ENCODE data around the gene TSPAN5.

The TSPAN5 gene

DNA sequence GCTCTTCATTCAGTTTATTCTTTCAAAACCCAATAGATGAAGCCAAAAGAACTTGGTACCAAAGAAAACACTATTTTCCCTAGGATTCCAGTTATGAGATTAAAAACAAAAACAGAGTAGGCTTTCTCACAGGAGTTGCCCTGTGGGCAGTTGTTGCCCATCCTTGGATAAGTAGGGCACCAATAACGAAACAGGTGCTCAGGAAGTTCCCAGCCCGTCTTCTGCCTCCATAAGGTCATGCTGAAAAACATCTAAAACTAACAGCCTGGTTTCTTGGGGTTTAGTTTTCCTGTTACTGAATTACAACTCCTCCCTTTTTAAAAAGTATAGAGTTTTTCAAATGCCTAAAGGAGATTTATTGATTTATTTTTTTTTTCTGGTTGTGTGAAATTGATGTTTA, 14.7 kb downstream of the TSPAN5 start:
- DNase-seq (ENCODE audit: low read depth) = no peak

DNA sequence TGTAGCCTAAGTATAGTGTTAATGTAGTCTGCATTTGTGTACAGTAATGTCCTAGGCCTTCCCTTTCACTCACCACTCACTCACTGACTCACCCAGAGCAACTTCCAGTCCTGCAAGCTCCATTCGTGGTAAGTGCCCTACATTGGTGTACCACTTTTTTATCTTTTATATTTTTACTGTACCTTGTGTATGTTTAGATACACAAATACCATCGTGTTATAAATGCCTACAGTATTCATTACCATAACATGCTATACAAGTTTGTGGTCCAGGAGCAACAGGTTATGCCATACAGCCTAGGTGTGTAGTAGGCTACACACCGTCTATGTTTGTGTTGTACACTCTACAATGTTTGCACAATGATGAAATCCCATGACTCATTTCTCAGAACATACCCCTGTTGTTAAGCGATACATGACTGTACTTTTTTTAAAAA, 15.4 kb downstream of the TSPAN5 start:
- DNase-seq (ENCODE audit: low read depth) = no peak

DNA sequence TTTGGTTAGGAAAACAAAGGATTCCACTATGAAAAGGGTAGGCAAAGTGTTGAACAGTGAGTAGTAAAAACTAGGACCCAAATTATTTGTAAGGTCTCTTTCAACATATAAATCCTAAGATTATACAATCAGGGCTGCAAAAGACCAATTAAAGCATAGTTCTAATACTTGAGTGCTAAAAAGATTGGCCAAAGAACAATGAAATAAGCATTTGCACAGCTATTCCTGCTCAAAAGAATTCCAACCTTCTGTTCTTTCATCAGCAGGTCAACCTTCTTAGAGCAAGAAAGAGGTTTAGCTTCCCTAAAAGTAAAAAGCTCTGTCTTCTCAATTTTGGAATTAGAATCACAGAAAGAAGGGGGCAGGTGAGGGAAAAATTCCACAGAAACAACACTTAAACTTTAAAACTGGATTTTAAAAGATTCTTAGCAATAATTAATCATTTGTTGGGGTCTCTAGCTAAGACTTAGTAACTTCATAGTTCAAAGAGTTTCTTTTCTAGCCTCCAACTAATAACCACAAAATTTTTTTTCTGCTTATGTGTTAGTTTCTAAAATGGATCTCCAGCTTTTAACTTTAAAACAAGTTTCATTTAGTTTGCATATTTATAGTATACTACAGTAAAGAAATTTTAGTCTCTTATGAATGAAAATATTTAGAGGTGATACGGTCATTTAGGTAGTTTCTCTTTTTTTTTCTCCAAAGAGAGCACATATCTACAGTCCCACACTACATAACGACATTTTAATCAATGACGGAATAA, 16.3 kb downstream of the TSPAN5 start:
- no peak for DNase-seq (ENCODE audit: low read depth)

DNA sequence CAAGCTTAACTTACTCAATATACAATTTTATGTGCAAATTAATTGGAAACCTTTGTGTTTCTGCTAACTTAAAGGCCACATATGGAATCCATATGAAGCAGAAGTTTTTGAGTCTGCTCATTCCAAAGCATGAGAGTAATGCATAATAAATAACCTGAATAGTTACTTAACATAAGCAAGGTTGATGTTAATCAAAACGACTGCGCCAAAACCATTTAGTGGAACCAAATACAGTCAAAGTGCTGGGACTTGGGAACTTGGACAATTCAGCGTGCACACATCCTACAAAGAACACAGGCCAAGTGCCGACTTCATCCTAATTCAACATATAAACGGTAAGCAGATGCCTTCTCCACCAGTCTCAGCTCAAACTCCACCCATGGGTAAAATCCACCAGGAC, 17.0 kb downstream of the TSPAN5 start:
- no peak for DNase-seq (ENCODE audit: low read depth)

DNA sequence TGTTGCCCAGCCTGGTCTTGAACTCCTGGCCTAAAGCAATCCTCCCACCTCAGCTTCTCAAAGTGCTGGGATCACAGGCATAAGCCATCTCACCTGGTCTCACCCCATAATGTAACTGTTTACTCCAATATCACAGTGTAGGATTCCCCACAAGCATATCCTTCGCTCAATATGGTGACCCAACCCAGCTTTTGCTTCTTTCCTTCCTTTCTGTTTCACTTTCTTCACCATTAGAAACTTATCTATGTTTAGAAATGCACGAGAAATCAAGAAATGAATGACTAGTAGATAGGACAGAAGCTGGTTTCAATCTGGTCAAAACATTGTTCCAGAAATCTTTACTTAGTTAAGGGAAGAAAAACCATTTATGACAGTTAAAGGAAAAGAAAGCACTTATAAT, 18.9 kb downstream of the TSPAN5 start:
- no peak for DNase-seq (ENCODE audit: low read depth)

DNA sequence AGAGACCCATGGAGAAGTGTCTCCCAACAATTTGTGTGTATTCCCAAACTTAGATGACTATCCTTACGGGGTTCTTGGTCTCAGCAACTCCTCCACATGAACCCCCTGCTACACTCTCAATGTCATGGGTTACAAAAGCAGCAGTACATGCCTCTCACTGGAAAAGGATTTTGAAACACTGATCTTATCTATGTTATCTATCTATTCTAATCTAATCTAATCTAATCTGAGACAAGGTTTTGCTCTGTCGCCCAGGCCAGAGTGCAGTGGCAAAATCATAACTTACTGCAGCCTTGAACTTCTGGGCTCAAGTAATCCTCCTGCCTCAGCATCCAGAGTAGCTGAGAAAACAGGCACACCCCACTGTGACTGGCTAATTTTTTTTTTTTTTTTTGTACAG, 19.3 kb downstream of the TSPAN5 start:
- DNase-seq (ENCODE audit: low read depth) = no peak

DNA sequence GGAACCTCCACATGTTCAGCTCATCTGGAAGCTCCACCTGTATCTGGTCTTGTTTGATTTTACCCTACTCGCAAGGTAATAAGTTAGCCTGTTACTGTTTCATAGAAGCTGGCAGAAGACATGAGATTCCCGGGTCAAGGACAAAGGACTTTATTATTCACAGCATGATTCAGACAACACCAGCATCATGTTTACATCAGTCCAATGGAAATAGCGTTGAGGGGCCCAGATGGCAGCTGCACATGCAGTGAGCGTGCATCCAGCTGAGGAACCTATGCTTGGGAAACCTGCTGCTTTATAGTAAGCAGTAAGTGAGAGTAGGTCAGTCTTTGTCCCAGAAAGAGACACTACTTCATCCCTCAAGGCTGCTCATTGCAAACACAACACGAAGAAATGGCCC, 19.8 kb downstream of the TSPAN5 start:
- no peak for DNase-seq (ENCODE audit: low read depth)

DNA sequence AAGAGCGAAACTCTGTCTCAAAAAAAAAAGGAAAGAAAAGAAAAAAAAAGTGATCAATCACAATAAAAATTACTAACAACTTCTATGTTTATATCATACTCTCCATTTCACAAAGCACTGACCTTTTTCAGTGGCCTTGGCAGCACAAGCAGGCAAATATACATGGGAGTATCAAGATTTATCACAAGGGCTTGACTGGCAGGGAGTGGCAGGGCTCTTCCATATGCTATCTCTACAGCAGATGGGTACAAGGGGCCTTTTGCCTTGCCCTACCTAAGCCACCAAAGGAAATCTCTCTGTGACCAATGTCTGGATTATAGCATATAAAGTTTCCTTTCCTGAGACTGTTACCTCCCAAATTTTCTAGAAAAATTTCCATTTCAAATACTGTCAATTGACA, 24.4 kb downstream of the TSPAN5 start:
- no peak for DNase-seq (ENCODE audit: low read depth)

DNA sequence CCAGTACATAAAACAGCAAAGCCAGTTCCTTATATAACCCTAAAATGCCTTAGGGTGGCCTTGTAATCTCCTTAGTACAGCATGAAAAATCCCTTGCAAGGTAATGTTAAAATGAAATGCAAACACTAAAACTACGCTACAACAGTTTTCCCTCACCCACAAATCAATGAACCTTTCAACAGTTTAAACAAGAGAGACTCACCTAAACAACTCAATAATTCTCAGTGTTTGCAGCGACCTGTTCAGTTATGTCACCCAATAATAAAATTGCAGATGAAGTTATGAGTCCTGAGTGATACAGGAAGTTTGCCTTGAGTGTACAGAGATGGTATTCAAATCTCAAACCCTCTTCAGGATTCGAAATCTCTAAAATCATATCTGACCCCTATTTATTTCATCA, 25.3 kb downstream of the TSPAN5 start:
- no peak for DNase-seq (ENCODE audit: low read depth)

DNA sequence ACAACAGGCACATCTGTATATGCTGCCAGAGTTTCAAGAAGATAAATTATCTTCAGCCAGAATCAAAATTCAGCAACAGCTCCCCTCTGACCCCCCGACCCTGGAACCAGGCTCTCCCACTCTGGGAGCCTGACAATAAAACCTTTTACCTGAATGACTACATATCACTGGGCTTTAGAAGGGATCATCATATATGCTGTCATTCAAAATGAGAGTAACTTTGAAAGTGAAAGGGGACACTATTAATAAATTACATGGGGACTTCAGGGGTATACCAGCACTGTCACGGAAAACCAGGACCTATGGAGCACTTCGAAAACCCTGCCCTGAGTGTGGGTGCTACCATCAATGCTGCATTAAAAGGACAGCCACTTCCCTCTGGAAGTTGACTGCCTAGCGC, 26.2 kb downstream of the TSPAN5 start:
- no peak for DNase-seq (ENCODE audit: low read depth)

DNA sequence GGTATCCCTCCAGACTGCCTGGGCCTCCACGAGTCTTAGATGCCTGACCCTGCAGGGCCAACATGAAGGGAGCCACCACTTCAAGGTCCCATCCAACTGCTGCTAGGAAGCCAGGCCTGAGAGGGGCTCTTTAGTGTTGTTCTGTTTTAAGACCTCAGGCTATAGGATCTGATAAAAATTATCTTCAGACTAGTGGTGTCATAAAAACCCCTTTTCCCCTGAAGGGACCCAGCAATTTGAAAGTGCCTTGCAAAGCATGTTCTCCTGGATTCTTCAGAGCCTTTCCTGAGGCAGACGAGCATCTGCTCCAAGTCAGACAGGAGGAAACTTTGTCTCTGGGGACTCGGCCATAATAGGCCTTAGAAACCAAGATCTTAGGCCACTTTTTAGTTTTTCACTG, 26.9 kb downstream of the TSPAN5 start:
- no peak for DNase-seq (ENCODE audit: low read depth)

DNA sequence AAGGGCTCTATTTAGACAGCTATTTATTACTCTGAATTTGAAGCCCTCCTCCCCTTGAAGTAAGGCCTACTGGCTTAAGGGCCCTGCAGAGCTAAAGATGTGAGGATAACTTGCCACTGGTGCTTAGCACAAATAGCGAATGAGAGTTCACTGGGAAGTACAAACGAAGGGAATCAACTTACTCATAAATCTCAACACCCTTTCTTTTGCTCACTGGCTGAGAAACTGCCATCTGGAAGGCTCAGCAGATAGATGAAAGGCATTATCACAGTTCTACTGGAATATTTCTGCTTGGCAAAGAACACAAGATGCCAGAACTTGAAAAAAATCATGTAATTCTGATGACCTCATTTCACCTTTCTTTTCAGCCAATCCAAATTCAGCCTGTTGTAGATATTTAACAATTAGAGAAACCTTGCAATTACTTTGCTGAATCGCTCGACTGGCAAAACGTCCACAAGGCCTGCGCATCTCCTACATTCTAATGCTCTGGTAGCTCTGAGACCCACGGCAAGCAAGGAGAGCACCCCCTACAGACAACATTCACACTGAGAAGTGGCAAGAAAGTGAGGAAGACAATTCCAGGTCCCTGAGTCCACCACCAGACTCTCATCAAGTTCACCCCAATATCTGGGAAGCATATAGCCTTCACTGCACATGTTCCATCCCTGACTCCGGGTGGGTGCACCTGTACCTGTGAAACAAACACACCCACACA, 27.5 kb downstream of the TSPAN5 start:
- DNase-seq (ENCODE audit: low read depth) = no peak

DNA sequence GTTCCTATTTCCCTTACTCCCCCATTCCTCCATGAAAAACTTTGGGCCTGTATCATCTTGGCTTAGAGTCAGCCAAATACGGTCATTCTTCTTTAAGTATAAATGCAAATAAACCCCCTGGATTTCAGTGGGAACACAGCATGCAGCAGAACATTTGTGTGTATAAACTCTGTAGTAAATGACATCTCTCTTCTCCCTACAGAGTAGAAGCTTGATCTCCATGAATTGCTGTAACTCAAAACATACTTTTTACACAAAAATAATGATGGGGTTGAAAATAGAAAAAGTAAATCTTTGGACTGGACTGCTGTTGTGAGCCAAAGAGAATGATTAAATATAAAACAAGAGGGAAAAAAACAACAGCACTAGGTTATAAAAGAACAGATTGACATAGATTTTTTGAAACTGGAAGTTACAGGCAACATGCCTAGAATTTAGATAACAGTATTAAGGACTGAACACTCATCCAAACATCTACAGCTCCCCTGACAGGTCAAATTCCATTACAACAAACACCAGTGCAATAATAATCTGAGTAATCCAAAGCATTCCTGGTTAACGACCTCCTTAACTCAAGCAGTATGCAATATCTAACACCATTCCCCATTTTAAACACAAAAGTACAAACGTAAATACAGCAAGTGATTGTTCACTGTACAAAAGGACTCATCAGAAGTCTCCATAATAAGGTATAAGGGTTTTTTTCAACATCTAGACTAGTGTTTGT, 30.7 kb downstream of the TSPAN5 start:
- DNase-seq (ENCODE audit: low read depth) = peak; percentile 60

DNA sequence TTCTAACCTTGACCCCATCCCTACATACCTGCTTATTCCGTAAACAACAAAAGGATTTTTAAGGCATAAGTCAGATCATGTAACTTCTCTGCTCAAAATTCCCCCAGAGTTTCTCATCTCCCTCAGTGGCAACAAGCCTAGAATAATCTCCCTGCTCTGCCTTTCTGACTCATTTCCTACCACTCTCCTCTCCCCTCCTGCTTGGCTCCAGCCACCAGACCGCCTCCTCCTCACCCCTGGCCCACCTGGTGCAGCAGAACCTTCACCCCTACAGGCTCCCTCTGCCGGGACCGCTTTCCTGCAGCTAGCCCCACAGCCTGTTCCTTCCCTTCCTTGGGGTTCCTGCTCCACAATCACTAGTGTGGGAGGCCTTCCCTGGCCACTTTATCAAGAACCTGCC, 32.1 kb downstream of the TSPAN5 start:
- peak; percentile 65 for DNase-seq (ENCODE audit: low read depth)

DNA sequence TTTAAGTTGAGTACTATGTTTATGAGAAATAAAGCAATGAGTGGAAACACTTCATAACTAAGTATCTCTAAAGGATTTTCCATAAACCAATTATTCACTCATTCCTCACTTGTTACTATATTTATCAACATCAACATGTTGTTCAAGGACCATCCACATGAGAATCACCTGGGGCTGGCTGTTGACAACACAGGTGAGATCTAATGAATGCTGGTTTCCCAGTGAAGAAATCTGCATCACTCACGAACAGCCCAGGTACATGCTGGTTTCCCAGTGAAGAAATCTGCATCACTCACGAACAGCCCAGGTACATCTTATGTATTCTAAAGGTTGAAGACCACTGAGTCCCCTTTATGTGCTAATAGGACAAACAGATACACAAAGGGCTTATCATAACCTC, 32.5 kb downstream of the TSPAN5 start:
- DNase-seq (ENCODE audit: low read depth) = no peak

DNA sequence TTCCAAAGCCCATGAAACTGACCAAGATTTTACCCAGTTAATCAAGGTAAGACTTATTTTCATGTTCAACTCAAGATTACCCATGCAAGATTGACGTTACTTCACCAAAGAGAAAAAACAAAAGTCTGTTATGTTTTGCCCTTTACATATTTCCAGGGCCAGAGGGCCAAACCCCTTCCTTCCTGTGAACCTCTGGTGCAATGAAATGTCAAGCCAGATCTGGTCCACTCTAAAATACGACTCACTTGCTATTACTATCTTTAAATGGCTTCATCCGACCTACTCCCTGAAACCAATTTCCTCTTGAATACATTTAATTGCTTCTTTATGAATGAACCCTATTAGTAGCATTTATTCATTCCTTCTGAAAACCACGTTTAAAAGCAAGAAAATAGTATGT, 33.0 kb downstream of the TSPAN5 start:
- no peak for DNase-seq (ENCODE audit: low read depth)

DNA sequence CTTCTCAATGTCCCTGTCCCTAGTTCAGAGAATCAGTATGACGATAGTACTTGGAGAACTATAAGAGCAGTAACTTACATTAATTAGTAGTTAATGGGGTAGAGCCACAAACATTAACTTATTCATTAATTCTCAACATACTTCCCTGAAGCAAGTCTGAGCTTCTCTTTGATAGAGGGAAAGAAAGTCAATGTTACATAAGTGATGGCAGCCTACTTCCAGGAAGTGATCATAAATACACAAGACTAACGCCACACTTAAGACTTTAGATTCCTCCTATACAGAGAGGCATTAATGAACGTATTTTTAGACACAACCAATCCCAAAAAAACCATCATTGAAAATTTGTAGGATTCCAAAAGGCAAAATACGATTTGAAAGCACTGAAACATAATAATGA, 33.8 kb downstream of the TSPAN5 start:
- DNase-seq (ENCODE audit: low read depth) = no peak

DNA sequence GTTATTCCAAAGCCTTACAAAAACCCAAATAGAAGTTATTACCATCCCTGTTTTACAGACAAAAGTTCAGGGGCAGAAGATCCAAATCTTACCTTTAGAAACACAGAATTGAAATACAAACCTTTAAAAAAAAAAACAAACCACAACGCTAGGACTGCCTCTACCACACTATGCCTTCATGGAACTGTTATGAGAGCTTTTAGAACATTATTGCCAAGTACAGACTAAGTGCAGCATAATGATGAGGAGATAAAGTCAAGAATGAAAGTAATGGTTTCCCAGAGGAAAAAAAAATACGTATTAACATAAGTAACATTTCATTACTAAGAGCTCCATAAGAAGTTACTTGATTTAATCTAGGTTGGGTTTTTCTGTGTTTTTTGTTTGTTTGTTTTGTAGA, 34.3 kb downstream of the TSPAN5 start:
- DNase-seq (ENCODE audit: low read depth) = no peak

DNA sequence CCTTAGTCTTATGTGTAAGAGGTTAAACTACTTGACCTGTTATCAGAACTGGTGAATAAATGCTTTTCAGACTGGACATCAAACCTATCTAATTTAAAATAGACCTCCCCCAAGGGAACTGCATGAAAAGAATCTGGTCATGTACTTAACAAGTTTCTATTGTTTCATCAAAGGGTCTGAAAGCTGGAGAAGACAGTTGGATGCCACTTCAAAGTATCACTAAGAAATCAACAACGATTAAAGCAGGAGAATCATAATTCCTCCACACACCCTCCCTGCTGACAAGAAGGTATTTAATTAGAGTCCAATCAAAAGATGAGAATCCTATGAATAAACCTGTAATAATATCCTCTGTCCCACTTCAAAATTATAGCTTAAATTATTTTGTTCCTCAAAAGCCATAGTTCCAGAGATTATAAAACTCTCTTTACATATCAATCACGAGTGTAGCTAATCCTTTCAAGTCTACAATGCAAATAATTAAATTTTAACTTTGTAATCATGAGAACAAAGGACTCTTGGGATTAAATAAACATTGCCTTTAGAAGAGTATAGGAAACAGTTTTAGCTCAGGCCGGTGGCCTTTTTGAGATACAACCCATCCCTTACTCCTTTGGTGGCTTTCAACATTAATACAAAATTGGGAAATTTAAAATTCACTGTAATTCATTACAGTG, 35.1 kb downstream of the TSPAN5 start:
- DNase-seq (ENCODE audit: low read depth) = no peak

DNA sequence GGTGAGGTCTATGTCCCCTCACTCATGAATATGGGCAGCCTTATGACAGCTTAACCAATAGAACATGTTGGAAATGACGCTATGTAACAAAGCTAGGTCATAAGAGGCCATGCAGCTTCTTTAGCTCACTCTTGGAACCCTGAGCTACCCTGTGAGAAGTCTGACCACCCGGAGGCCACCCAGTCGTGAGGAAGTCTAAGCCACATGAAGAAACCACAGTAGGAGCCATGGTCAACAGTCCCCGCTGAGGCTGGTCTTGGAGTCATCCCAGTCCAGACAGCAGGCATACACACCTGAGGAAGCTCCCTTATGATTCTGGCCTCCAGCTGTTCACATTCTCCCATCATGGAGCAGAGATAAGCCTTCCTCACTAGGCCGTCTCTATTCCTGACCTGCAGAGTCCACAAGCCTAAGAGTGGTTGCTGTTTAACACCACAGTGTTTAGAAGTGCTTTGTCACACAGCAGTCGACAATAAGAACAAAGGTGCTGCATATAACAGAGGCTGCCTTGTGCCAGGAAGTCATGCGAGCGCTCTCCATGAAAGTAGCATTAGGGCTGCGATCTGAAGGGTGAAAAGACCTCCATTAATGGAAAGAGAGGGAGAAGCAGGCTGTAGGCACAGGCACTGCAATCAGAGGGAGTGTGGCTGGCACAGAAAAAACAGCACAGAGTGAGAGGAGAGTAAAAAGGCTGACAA, 38.2 kb downstream of the TSPAN5 start:
- DNase-seq (ENCODE audit: low read depth) = no peak

DNA sequence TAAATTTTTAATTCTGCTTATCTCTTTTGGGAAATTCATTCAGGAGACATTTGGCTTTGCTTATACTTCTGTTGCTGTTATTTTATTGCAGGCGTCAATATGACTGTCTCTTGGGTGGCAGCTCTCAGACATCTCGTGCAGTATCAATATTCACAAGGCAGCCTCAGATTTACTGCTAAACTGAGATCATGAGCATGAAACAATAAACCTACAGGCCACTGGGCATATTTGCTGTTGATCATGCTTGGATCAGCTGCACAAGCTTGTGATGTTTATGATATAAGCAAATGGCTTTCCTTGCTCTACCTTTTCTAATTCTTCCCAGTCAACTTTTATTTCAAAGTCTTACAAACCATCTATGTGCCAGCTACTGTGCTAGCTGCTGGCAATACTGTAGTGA, 39.2 kb downstream of the TSPAN5 start:
- DNase-seq (ENCODE audit: low read depth) = no peak

DNA sequence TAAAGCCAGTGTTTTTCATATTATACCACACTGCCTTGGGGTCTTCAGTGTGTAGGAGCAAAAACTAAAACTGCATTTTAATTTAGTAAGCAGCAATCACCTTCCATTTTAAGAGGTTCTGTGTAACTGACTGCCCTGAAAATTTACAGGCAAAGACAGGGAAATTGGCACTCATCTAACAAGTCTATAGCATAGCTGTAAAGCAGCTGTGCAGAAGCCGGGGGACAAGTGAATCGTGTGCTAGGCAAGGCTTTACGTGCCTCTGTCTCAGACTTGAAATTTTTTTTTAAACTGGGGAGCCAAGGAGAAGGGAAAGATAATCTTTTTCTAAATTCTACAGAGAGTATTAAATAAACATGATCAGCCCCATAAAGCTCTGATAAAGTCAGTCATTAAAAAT, 39.7 kb downstream of the TSPAN5 start:
- no peak for DNase-seq (ENCODE audit: low read depth)
